Mesendoderm (in vitro differentiated cells): Measurements from ENCODE around the gene LHX2.
A peak's percentile ranks its signal among the peaks of the same experiment; 100 is the strongest.

Experiments
- DNase-seq: peaks from one replicate; pipeline ENCODE4 v3.0.0; 2013
- H2AK5ac ChIP-seq: 2 replicates; pipeline ENCODE4 v1.6.1; 2013; ENCODE audit warnings: low read length, inconsistent platforms
- H2BK120ac ChIP-seq: 2 replicates; pipeline ENCODE4 v1.6.1; 2013; ENCODE audit warnings: low read depth, mild to moderate bottlenecking, low read length, moderate library complexity, mixed read lengths
- H2BK15ac ChIP-seq: replicated peaks from 2 replicates; pipeline ENCODE4 v1.6.1; 2013; ENCODE audit warnings: low read depth, mild to moderate bottlenecking, moderate library complexity
- H2BK5ac ChIP-seq: 2 replicates; pipeline ENCODE4 v1.6.1; 2013; ENCODE audit warnings: low read length, inconsistent platforms
- H3K18ac ChIP-seq: 2 replicates; pipeline ENCODE4 v1.6.1; 2013; ENCODE audit warnings: mild to moderate bottlenecking, low read length, mixed read lengths
- H3K23ac ChIP-seq: one replicate; pipeline ENCODE4 v1.6.1; 2013; ENCODE audit warnings: low read length
- H3K27ac ChIP-seq: 2 replicates; pipeline ENCODE4 v1.5.1; 2013; ENCODE audit warnings: low read depth, mild to moderate bottlenecking, inconsistent platforms, low read length, moderate library complexity
- H3K27me3 ChIP-seq: 2 replicates; pipeline ENCODE4 v1.6.1; 2013; ENCODE audit warnings: low read length, control low read depth, mild to moderate bottlenecking, inconsistent platforms; ENCODE audit not compliant: insufficient read depth, poor library complexity
- H3K36me3 ChIP-seq: 2 replicates; pipeline ENCODE4 v1.6.1; 2013; ENCODE audit warnings: low read length, inconsistent platforms; ENCODE audit not compliant: control insufficient read depth, insufficient read depth
- H3K4ac ChIP-seq: one replicate; pipeline ENCODE4 v1.6.1; 2013; ENCODE audit warnings: low read depth, mild to moderate bottlenecking, low read length, moderate library complexity
- H3K4me1 ChIP-seq: 2 replicates; pipeline ENCODE4 v1.6.1; 2013; ENCODE audit warnings: low read depth, low read length, inconsistent platforms; ENCODE audit not compliant: control insufficient read depth
- H3K4me2 ChIP-seq: 2 replicates; pipeline ENCODE4 v1.6.1; 2013; ENCODE audit warnings: low read length
- H3K4me3 ChIP-seq: 2 replicates; pipeline ENCODE4 v1.5.1; 2013; ENCODE audit warnings: mild to moderate bottlenecking, low read length
- H3K56ac ChIP-seq: one replicate; pipeline ENCODE4 v1.6.1; 2013; ENCODE audit warnings: low read length
- H3K79me1 ChIP-seq: 2 replicates; pipeline ENCODE4 v1.6.1; 2013; ENCODE audit warnings: low read length, inconsistent platforms
- H3K79me2 ChIP-seq: 2 replicates; pipeline ENCODE4 v1.6.1; 2013; ENCODE audit warnings: mild to moderate bottlenecking, low read length; ENCODE audit not compliant: control insufficient read depth, insufficient read depth
- H3K9ac ChIP-seq: 2 replicates; pipeline ENCODE4 v1.6.1; 2013; ENCODE audit warnings: low read length, inconsistent platforms
- H4K5ac ChIP-seq: one replicate; pipeline ENCODE4 v1.6.1; 2013; ENCODE audit warnings: low read length
- H4K8ac ChIP-seq: one replicate; pipeline ENCODE4 v1.6.1; 2013; ENCODE audit warnings: low read depth, mild to moderate bottlenecking, control low read depth, low read length, moderate library complexity
- WGBS: extraction: QIAGEN DNeasy Blood & Tissue Kit; methylation state at CpG from one replicate; pipeline ENCODE4 v1.1.7; 2013; ENCODE audit warnings: low lambda C conversion rate, missing lambda C conversion rate; ENCODE audit not compliant: insufficient coverage; ENCODE audit errors: extremely low coverage; 5-methylcytosine and 5-hydroxymethylcytosine counted together

The LHX2 gene

DNA sequence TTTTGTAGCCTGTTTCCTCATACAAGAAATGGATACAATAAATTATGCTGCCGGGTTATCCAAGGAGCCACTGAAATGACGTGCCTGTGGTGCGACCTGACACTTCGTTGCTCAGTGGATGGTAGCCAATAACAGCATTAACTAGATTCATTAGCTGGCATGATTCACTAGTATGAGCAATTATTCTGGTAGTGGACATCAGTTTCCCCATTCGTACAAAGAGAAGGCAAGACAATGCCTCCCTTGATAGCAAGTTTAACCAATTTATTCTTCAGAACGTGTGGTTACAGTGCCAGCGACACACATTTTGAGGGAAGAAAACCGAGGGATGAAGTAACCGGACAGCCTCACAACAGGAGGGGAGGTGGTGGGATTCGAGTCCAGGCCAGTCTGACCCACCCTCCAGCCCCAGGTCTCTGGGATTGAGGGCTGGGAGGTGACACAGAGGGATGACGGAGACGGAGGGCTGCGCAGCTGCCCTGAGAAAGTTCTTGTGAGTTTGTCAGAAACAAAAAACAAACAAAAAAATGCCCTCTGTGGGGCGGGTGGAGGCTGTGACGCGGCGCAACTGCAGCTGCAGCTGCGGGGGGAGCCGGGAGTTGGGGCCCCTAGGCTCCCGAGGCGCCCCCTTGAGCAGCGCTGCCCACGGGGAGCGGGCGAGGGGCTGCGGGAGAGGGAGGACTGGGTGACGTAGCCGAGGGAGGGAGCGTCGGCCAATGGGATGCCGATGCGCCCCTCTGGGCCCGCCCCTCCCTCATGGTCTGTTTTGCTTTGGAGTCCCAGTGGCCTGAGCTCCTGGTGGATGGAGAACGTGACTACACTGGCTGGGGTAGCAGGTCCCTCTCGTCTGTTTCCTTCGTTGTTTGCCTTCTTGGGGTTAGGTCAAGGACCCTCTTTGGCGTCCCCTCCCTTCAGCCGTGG is 10.9 kb downstream of the LHX2 start:
- no peak overlapping the region for H3K4ac ChIP-seq
- H3K56ac ChIP-seq, result no peak overlapping the region
- no peak overlapping the region for H2BK15ac ChIP-seq
- no peak overlapping the region for H3K4me2 ChIP-seq
- H4K5ac ChIP-seq, result no peak overlapping the region
- DNase-seq, result peak; percentile 87
- no peak overlapping the region for H3K9ac ChIP-seq
- no peaks in the 10 kb centered on the region for H3K36me3 ChIP-seq
- H2BK5ac ChIP-seq, result no peak overlapping the region
- H4K8ac ChIP-seq, result no peak overlapping the region
- no peak overlapping the region for H2BK120ac ChIP-seq
- peaks cover 2% of the 10 kb centered on the region for H3K4me1 ChIP-seq
- H3K23ac ChIP-seq, result no peak overlapping the region
- H3K18ac ChIP-seq, result no peak overlapping the region
- H3K79me1 ChIP-seq, result no peaks in the 10 kb centered on the region
- peaks cover 42% of the 10 kb centered on the region for H3K27me3 ChIP-seq
- no CpG with 5 or more reads among the region's 38 CpGs for WGBS
- H3K4me3 ChIP-seq, result no peak overlapping the region
- no peak overlapping the region for H2AK5ac ChIP-seq
- no peak overlapping the region for H3K27ac ChIP-seq
- H3K79me2 ChIP-seq, result no peaks in the 10 kb centered on the region

DNA sequence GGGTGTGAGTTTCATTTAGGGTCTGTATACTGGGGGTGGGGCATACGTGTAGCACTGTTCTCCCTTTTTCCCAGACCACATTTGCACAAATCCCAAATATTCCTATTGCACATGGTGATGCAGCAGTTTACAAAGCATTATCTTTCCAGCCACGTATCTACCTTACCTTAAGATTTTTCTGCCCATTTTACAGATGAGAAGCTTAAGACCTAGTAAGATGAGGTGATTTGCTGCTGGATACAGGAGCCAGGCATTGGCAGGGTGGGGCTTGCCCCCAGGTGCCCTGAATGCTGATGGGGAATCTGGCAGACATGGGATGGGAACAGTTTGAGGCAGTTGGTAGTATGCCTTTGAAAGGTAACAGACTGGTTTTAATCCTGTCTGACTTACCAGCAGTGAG is 12.5 kb downstream of the LHX2 start:
- H3K9ac ChIP-seq, result no peak overlapping the region
- no peak overlapping the region for H4K8ac ChIP-seq
- no peak overlapping the region for H2BK120ac ChIP-seq
- no peaks in the 10 kb centered on the region for H3K36me3 ChIP-seq
- no peak overlapping the region for H3K4me3 ChIP-seq
- no peak overlapping the region for H3K4ac ChIP-seq
- no peaks in the 10 kb centered on the region for H3K79me2 ChIP-seq
- no peaks in the 10 kb centered on the region for H3K4me1 ChIP-seq
- no CpG with 5 or more reads among the region's 2 CpGs for WGBS
- H3K18ac ChIP-seq, result no peak overlapping the region
- no peak overlapping the region for H4K5ac ChIP-seq
- no peak overlapping the region for H2BK5ac ChIP-seq
- no peak overlapping the region for H2AK5ac ChIP-seq
- no peak overlapping the region for H3K56ac ChIP-seq
- no peak overlapping the region for H2BK15ac ChIP-seq
- no peaks in the 10 kb centered on the region for H3K79me1 ChIP-seq
- no peak overlapping the region for H3K23ac ChIP-seq
- DNase-seq, result no peak
- H3K4me2 ChIP-seq, result no peak overlapping the region
- H3K27me3 ChIP-seq, result peaks cover 33% of the 10 kb centered on the region
- no peak overlapping the region for H3K27ac ChIP-seq

DNA sequence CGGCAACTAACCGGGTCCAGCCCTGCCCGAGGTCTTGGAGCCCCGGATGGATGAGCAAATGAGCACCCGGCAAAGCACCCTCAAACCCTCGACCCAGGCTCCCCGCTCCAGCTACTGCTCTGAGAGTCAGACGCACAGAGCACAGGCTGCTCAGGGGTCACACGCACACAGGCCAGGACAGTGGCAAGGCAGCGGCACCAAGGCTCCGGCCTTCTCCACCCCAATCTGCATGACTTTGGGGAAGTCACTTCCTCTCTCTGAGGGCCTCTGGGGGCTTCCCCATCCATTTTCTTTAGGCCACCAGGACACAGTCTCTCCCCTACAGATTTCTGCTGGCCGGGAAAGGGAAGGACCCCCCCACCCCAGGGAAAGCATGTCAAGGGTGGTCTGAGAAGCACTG is 18.0 kb downstream of the LHX2 start:
- Histone ChIP-seq H4K5ac (no peak overlapping the region), H3K23ac (no peak overlapping the region), H3K4ac (no peak overlapping the region), H2BK120ac (no peak overlapping the region), H2BK5ac (no peak overlapping the region), H3K79me2 (no peaks in the 10 kb centered on the region), H3K4me3 (no peak overlapping the region), H3K4me1 (no peaks in the 10 kb centered on the region), H3K56ac (no peak overlapping the region), H3K27ac (no peak overlapping the region), H4K8ac (no peak overlapping the region), H3K36me3 (no peaks in the 10 kb centered on the region), H3K27me3 (no peaks in the 10 kb centered on the region), H3K18ac (no peak overlapping the region), H3K9ac (no peak overlapping the region), H2AK5ac (no peak overlapping the region), H3K79me1 (no peaks in the 10 kb centered on the region), H2BK15ac (no peak overlapping the region), H3K4me2 (no peak overlapping the region)
- WGBS, result no CpG with 5 or more reads among the region's 12 CpGs
- no peak for DNase-seq

DNA sequence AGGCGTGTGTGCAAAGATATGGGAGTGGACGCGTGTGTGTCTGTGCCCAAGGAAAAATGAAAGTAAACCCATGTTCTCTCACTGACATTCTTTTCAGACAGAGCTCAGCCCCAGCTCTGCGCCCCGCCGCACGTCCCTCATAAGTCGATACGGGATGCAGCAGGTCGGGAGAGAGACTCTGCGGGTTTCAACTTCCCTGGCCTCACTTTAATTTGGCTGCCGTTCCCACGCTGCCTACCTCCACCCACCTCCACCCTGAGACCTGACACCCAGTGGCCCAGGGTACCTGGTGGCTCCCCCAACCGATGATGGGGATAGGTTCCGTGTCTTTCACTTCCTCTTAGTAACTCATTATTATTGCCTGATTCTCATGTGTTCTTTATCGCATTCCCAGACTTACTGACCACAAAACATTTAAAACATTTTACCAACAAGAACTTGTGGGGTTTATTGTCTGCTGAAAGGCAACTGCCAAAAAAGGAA is 19.4 kb downstream of the LHX2 start:
- H3K18ac ChIP-seq, result no peak overlapping the region
- H3K27me3 ChIP-seq, result no peaks in the 10 kb centered on the region
- no CpG with 5 or more reads among the region's 16 CpGs for WGBS
- no peak overlapping the region for H3K23ac ChIP-seq
- no peak overlapping the region for H2AK5ac ChIP-seq
- no peak overlapping the region for H3K4me2 ChIP-seq
- no peak overlapping the region for H4K5ac ChIP-seq
- no peaks in the 10 kb centered on the region for H3K79me1 ChIP-seq
- no peak overlapping the region for H2BK5ac ChIP-seq
- no peak overlapping the region for H3K56ac ChIP-seq
- no peak overlapping the region for H4K8ac ChIP-seq
- H3K4me3 ChIP-seq, result no peak overlapping the region
- no peaks in the 10 kb centered on the region for H3K36me3 ChIP-seq
- H3K27ac ChIP-seq, result no peak overlapping the region
- no peak overlapping the region for H3K4ac ChIP-seq
- no peak overlapping the region for H2BK15ac ChIP-seq
- no peak overlapping the region for H2BK120ac ChIP-seq
- H3K4me1 ChIP-seq, result no peaks in the 10 kb centered on the region
- no peak overlapping the region for H3K9ac ChIP-seq
- no peak for DNase-seq
- no peaks in the 10 kb centered on the region for H3K79me2 ChIP-seq

DNA sequence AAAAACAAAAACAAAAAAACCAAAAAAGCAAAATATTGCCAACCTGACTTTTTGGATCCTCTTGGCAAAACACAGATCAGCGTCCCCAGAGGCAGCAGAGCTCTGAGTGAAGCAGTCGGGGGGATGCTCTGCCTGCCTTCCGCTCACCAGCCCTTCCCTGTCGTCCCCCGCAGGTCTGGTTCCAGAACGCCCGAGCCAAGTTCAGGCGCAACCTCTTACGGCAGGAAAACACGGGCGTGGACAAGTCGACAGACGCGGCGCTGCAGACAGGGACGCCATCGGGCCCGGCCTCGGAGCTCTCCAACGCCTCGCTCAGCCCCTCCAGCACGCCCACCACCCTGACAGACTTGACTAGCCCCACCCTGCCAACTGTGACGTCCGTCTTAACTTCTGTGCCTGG is 20.7 kb downstream of the LHX2 start:
- Histone ChIP-seq H3K18ac (no peak overlapping the region), H3K79me2 (no peaks in the 10 kb centered on the region), H3K4me1 (no peaks in the 10 kb centered on the region), H2BK120ac (no peak overlapping the region), H3K4ac (no peak overlapping the region), H3K27me3 (no peaks in the 10 kb centered on the region), H3K79me1 (no peaks in the 10 kb centered on the region), H3K9ac (peak overlapping the region; percentile 28), H2BK5ac (no peak overlapping the region), H2AK5ac (no peak overlapping the region), H3K56ac (peak overlapping the region; percentile 38), H3K36me3 (no peaks in the 10 kb centered on the region), H4K5ac (no peak overlapping the region), H2BK15ac (no peak overlapping the region), H4K8ac (no peak overlapping the region), H3K4me3 (no peak overlapping the region), H3K4me2 (peak overlapping the region; percentile 64), H3K27ac (no peak overlapping the region), H3K23ac (peak overlapping the region; percentile 57)
- peak; percentile 57 for DNase-seq
- no CpG with 5 or more reads among the region's 24 CpGs for WGBS
